Activated naive CD4-positive, alpha-beta T cell treated with anti-CD3 and anti-CD28 coated beads, Interleukin-2, amount 10 ng/mL, durations not matched to agents 7 days and 5 days (primary cell): ENCODE data around the gene FEM1C.

Source experiments
- CTCF ChIA-PET: fragments of 350-600 bp; sonication (Branson Sonifier 250); formaldehyde crosslinking; loops from one replicate; lab custom pipeline; 2021; ENCODE audit warnings: antibody characterized with exemption; lab: Charles Lee
- DNase-seq: peaks from one replicate; pipeline ENCODE4 v3.0.0-alpha.2; 2020
- H3K27ac Mint-ChIP-seq: one replicate; pipeline ENCODE4 v1.8.0; 2021; ENCODE audit warnings: mild to moderate bottlenecking, moderate library complexity, mixed read lengths
- H3K27me3 Mint-ChIP-seq: one replicate; pipeline ENCODE4 v1.8.0; 2021; ENCODE audit warnings: mild to moderate bottlenecking, mixed read lengths
- H3K36me3 Mint-ChIP-seq: one replicate; pipeline ENCODE4 v1.8.0; 2021; ENCODE audit warnings: mixed read lengths
- H3K4me1 Mint-ChIP-seq: one replicate; pipeline ENCODE4 v1.8.0; 2021; ENCODE audit warnings: mixed read lengths
- H3K4me3 Mint-ChIP-seq: one replicate; pipeline ENCODE4 v1.8.0; 2021; ENCODE audit warnings: mild to moderate bottlenecking, moderate library complexity, mixed read lengths
- H3K9me3 Mint-ChIP-seq: one replicate; pipeline ENCODE4 v1.8.0; 2021; ENCODE audit warnings: mixed read lengths

FEM1C gene, protein sequence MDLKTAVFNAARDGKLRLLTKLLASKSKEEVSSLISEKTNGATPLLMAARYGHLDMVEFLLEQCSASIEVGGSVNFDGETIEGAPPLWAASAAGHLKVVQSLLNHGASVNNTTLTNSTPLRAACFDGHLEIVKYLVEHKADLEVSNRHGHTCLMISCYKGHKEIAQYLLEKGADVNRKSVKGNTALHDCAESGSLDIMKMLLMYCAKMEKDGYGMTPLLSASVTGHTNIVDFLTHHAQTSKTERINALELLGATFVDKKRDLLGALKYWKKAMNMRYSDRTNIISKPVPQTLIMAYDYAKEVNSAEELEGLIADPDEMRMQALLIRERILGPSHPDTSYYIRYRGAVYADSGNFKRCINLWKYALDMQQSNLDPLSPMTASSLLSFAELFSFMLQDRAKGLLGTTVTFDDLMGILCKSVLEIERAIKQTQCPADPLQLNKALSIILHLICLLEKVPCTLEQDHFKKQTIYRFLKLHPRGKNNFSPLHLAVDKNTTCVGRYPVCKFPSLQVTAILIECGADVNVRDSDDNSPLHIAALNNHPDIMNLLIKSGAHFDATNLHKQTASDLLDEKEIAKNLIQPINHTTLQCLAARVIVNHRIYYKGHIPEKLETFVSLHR

DNA sequence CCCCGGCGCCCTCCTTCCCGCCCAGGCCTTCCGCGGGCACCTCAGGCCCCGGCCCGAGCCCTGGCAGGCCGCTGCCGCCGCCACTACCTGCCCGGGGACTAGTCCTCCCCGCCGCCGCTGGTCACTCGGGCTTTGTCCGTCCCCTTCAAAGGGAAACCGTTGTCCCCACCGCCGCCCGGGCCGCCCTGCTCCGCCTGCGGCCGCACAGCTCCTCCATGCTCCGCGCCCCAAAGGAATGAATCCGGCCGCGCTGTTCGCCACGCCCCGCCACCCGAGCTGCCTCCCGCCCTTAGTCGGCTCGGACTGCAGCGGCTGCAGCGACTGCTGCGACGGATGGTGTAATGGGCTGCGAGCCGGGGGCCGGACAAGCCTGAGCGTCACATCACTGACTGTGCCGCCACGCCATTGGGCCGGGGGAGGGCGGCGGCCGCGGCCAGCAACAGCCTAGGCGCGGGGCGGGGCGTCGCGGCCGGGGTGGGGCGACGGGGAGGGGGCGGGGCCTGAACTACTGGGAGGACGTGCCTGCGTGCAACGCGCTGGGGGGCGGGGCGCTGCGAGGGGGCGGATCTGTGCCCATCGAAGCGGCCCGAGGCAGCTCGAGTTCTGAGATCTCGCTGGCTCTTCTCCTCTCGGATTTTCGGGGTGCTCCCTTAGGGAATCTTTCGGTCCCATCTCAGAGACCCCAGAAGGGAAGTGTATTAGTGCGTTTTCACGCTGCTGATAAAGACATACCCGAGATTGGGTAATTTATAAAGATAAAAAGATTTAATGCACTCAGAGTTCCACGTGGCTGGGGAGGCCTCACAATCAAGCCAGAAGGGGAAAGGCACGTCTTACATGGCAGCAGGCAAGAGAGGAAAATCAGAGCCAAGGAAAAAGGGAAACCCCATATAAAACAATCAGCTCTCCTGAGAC lies at the start of gene FEM1C:
TSS of gene FEM1C (minus strand) at position 340 of the 915 bp plus-strand sequence. CDS start 1,282 bp downstream, outside the sequence.
- Mint-ChIP-seq H3K9me3 (peaks cover 9% of the 10 kb centered on the region), H3K4me3 (peak within 1 kb of the TSS; percentile 91), H3K27me3 (no peaks in the 10 kb centered on the region), H3K4me1 (peaks cover 44% of the 10 kb centered on the region), H3K36me3 (peaks cover 47% of the 10 kb centered on the region), H3K27ac (peak within 1 kb of the TSS; percentile 99)
- CTCF ChIA-PET, result interaction anchor here (0.9 to 2.0 kb wide), 2 partner anchors 10 to 30 kb away, joined by 3 to 8 read pairs; no protein-coding TSS in a partner anchor
- DNase-seq, result peak; percentile 97

DNA sequence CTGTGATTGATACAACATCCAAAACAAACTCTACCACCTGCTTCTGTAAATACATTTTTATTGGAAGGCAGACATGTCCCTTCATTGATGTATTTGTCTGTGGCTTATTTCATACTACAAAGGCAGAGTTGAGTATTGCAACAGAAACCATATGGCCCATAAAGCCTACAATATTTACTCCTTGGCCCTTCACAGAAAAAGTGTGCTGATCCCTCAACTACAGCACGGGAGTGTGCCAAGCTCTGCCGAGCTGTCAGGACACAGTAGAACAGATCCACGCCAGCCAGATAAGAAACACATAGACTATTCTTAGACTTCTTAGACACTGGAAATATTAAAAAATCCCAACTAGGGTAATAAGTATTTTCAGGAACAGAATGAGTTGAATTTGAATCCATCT lies 44.5 kb upstream of the FEM1C start:
- H3K4me1 Mint-ChIP-seq, result no peaks in the 10 kb centered on the region
- no peaks in the 10 kb centered on the region for H3K27me3 Mint-ChIP-seq
- H3K36me3 Mint-ChIP-seq, result no peaks in the 10 kb centered on the region
- no peak for DNase-seq
- H3K4me3 Mint-ChIP-seq, result no peak overlapping the region
- CTCF ChIA-PET, result interaction anchor here (4.0 kb wide), 1 partner anchor 280 kb away, joined by 18 read pairs; no protein-coding TSS in a partner anchor
- H3K27ac Mint-ChIP-seq, result no peak overlapping the region
- no peaks in the 10 kb centered on the region for H3K9me3 Mint-ChIP-seq

DNA sequence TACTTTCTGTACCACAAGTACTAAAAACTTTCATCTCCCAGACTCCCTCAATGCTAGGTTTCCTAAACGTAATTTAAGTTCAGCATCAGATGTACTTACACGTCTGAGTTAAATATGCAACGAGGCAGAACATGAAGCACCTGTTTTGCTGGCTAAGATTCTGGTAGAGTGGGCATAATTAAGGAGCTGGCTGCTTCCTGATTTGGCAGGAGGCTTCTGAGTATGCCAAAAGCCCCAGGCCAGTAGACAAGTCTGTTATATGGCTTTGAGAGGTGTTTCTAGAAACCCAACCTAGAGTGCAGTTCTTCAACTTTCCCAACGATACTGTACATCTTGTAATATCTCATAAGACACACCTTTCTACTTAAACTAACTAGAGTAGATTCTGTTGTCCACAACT lies 44.1 kb upstream of the FEM1C start:
- H3K27ac Mint-ChIP-seq, result no peak overlapping the region
- CTCF ChIA-PET, result interaction anchor here (4.0 kb wide), 1 partner anchor 279 kb away, joined by 18 read pairs; no protein-coding TSS in a partner anchor
- no peak overlapping the region for H3K4me3 Mint-ChIP-seq
- no peaks in the 10 kb centered on the region for H3K9me3 Mint-ChIP-seq
- no peaks in the 10 kb centered on the region for H3K4me1 Mint-ChIP-seq
- no peak for DNase-seq
- peaks cover 1% of the 10 kb centered on the region for H3K27me3 Mint-ChIP-seq
- H3K36me3 Mint-ChIP-seq, result no peaks in the 10 kb centered on the region

DNA sequence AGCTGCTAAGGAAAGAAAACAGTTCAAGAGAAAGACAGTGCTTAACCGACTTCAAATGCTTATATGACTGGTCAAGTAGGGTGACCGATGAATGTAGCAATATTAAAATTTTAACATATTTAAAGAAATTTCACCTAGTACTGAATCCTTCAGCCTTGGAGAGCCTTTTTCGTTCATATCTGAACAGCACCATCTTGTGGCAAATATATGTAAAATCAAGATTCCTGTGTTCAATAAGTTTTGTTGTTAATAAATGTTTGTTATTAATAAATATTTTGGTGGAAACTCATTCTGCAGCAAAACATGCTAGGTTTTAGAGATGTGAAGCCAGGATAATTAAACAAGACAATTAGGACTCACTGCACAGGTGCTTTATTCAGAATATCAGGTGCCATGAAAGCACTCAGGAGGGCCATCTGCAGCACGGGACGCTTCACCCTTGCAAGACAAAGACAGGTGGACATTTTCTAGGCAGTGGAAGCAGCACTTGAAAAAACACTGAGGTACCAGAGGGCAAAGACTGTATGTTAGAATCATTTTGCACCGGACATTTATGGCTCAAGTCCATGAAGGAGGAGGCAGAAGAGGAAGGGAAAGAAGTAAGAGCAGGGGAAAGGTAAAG lies 42.1 kb upstream of the FEM1C start:
- peaks cover 4% of the 10 kb centered on the region for H3K27me3 Mint-ChIP-seq
- no peak overlapping the region for H3K4me3 Mint-ChIP-seq
- no peaks in the 10 kb centered on the region for H3K9me3 Mint-ChIP-seq
- no peaks in the 10 kb centered on the region for H3K36me3 Mint-ChIP-seq
- CTCF ChIA-PET, result interaction anchor here (1.2 to 4.0 kb wide), 2 partner anchors 33 to 277 kb away, joined by 3 to 18 read pairs; no protein-coding TSS in a partner anchor
- DNase-seq, result no peak
- H3K4me1 Mint-ChIP-seq, result no peaks in the 10 kb centered on the region
- no peak overlapping the region for H3K27ac Mint-ChIP-seq

DNA sequence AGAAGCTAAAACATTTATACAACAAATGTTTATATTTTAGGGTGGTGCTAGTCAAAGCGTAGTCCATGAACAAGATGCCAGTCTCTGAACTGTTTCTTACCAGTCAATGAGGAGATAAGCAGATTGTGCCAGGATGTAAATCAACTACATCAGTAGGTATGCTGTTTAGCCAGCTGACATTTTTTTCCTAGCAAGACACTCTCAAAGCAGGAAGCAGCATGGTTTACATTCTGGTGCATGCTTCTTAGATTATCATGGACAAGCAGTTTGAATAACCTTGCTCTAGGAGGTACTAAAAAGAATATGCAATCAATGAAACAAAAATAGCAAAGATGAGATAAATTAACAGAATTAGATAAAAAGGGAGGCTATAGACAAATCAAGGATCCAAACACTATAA lies 40.7 kb upstream of the FEM1C start:
- Mint-ChIP-seq H3K27me3 (peaks cover 4% of the 10 kb centered on the region), H3K36me3 (no peaks in the 10 kb centered on the region), H3K4me3 (no peak overlapping the region), H3K9me3 (no peaks in the 10 kb centered on the region), H3K27ac (no peak overlapping the region), H3K4me1 (no peaks in the 10 kb centered on the region)
- CTCF ChIA-PET, result interaction anchor here (0.6 to 1.0 kb wide), 3 partner anchors 11 to 274 kb away, joined by 3 read pairs; no protein-coding TSS in a partner anchor
- DNase-seq, result no peak

DNA sequence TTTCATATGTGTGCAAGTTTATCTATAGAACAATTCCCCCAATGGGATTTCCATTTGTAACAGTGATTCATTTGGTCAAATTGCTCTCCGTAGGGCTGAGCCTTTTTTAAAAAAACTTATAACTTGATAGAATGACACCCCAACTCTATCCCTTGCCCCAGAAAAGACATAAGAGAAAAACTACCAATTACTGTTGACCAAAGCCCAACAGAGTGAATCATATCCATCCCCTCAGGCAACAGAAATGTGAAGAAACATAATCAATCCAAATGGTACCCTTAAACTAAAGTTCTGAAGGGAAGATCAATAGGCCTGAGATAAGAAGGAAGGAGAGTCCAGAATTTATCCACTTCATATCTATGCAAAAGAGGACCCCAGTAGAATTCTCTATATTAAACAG lies 39.9 kb upstream of the FEM1C start:
- no peaks in the 10 kb centered on the region for H3K9me3 Mint-ChIP-seq
- peaks cover 4% of the 10 kb centered on the region for H3K27me3 Mint-ChIP-seq
- no peak overlapping the region for H3K4me3 Mint-ChIP-seq
- CTCF ChIA-PET, result interaction anchor here (0.7 to 1.0 kb wide), 2 partner anchors 61 to 273 kb away, joined by 3 read pairs; no protein-coding TSS in a partner anchor
- no peak overlapping the region for H3K27ac Mint-ChIP-seq
- DNase-seq, result no peak
- no peaks in the 10 kb centered on the region for H3K36me3 Mint-ChIP-seq
- no peaks in the 10 kb centered on the region for H3K4me1 Mint-ChIP-seq

DNA sequence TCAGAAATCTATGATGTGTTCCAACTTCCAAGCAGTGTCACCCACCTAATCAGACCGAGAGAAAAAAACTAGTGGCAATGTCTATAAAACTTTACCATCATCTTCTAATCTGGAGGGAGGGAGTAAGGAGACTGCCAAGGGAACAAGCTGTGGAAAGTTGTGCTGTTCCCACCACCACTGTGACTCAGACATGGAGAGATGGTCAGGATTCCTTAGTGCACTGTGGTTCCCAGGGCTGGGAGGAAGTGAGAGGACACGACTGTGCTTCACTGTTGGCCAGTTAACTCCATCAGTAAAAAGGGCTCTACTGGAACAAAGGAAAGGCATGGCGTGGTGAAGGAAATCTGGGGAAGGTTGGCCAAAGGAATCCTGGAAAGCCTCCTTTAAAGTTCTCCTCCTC lies 38.9 kb upstream of the FEM1C start:
- DNase-seq, result no peak
- Mint-ChIP-seq H3K9me3 (no peaks in the 10 kb centered on the region), H3K4me3 (no peak overlapping the region), H3K27ac (no peak overlapping the region), H3K36me3 (no peaks in the 10 kb centered on the region), H3K27me3 (peaks cover 4% of the 10 kb centered on the region), H3K4me1 (no peaks in the 10 kb centered on the region)
- CTCF ChIA-PET, result interaction anchor here (1.1 kb wide), 1 partner anchor 9 kb away, joined by 3 read pairs; no protein-coding TSS in a partner anchor

DNA sequence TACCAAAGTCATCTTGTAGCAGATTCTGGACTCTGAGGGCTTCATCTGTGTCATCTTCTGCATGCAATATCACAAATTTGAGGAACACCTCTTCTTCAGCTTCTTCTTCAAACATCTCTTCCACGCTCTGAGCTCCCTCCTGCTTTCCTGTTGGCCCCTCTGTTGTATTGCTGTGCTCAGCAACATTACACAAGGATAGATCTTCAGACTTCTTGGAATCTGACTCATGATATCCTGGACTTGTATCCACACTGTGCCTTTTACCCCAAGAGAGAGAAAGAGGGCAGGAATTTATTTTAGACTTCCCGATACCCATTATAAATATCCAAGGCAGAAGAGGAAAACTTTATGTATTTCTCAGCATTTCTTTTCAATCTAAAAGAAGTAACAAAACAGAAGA lies 36.4 kb upstream of the FEM1C start:
- no peaks in the 10 kb centered on the region for H3K36me3 Mint-ChIP-seq

DNA sequence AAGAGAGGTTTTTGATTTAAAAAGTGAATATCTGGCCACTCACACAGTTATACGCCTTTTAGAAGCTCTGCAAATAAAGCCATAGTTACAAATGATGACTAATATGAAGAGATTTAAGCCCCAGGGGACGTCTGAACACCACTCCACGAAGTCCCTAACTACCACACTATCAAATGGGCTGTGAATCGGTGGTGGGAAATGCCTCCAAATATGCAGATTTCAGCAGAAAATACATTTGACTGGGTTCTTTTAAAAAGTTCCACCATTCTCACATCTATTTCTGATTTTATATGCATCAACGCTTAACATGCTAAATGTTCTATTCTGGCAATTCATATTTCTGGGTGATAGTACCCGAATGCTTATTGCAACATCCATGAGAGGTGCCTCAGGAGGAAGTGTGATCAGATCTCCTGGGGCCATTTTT lies 35.2 kb upstream of the FEM1C start:
- CTCF ChIA-PET, result no interaction called here
- Mint-ChIP-seq H3K36me3 (no peaks in the 10 kb centered on the region), H3K27me3 (peaks cover 8% of the 10 kb centered on the region), H3K4me1 (no peaks in the 10 kb centered on the region), H3K9me3 (no peaks in the 10 kb centered on the region), H3K27ac (no peak overlapping the region), H3K4me3 (no peak overlapping the region)
- no peak for DNase-seq

More for the DNA sequence above, 36.4 kb upstream of the FEM1C start:
- H3K27ac Mint-ChIP-seq, result no peak overlapping the region
- no peaks in the 10 kb centered on the region for H3K9me3 Mint-ChIP-seq
- CTCF ChIA-PET, result no interaction called here
- H3K27me3 Mint-ChIP-seq, result peaks cover 8% of the 10 kb centered on the region
- H3K4me3 Mint-ChIP-seq, result no peak overlapping the region
- H3K4me1 Mint-ChIP-seq, result no peaks in the 10 kb centered on the region
- no peak for DNase-seq

DNA sequence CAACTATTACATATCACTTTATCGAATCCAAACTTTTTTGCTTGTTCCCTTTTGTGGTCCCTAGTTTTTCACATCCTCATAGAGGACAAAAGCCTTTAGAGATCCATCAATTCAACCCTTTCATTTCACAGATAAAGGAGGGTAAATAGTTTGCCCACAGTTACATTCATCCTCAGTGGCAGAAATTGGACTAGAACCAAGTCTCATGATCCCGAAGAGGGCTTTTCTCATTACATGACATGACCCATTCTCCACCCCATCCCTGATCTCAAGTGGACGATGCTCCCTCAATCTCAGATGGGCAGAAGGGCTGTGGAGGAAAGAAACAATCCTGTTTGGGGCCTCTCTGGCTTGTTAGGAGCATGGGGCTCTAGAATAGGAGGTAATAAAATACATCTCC lies 34.6 kb upstream of the FEM1C start:
- no peak overlapping the region for H3K4me3 Mint-ChIP-seq
- no peak overlapping the region for H3K27ac Mint-ChIP-seq
- H3K4me1 Mint-ChIP-seq, result no peaks in the 10 kb centered on the region
- no peaks in the 10 kb centered on the region for H3K36me3 Mint-ChIP-seq
- peaks cover 8% of the 10 kb centered on the region for H3K27me3 Mint-ChIP-seq
- CTCF ChIA-PET, result no interaction called here
- H3K9me3 Mint-ChIP-seq, result no peaks in the 10 kb centered on the region
- DNase-seq, result no peak

DNA sequence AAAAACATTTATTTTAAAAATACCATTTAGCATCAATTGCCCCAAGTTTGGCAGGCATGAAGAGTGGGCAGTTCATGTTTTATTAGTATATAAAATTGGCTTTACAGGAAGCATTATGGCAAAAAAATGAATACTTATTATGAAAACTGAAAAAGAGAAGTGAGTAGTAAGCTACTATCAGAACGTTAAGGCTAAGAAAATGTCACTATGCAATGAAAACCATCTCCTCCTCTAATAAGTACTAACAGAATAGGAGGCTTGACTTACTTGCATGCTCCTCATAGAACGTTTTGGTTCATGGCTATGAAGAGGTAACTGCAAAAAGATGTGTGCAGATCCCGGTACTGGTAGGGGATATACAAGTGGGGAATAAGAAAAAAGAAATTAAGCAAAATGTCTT lies 34.1 kb upstream of the FEM1C start:
- no peak for DNase-seq
- Mint-ChIP-seq H3K27me3 (peaks cover 7% of the 10 kb centered on the region), H3K27ac (no peak overlapping the region), H3K4me3 (no peak overlapping the region), H3K9me3 (no peaks in the 10 kb centered on the region), H3K36me3 (no peaks in the 10 kb centered on the region), H3K4me1 (no peaks in the 10 kb centered on the region)
- CTCF ChIA-PET, result no interaction called here

DNA sequence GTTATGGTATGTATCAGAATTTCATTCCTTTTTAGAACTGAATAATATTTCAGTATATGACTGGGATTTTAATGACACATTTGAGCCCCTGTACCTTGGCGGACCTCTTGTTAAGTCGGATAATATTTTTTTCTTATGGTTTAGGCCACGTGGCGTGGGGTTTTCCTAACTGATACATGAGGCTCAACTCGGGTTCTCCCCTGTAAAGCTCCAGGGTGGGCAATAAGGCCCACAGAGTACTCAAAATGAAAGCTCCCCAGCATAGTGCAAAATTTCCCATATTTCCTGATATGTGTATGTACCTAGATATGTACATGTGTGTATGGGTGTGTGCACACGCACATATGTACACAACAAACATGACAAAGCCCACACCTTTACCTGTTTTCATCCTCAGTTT lies 33.2 kb upstream of the FEM1C start:
- Mint-ChIP-seq H3K4me3 (no peak overlapping the region), H3K9me3 (no peaks in the 10 kb centered on the region), H3K36me3 (no peaks in the 10 kb centered on the region), H3K27me3 (peaks cover 4% of the 10 kb centered on the region), H3K4me1 (no peaks in the 10 kb centered on the region), H3K27ac (no peak overlapping the region)
- no peak for DNase-seq
- CTCF ChIA-PET, result interaction anchor here (0.7 to 5.2 kb wide), 3 partner anchors 269 to 1963 kb away, joined by 3 to 71 read pairs (median 3); no protein-coding TSS in a partner anchor

DNA sequence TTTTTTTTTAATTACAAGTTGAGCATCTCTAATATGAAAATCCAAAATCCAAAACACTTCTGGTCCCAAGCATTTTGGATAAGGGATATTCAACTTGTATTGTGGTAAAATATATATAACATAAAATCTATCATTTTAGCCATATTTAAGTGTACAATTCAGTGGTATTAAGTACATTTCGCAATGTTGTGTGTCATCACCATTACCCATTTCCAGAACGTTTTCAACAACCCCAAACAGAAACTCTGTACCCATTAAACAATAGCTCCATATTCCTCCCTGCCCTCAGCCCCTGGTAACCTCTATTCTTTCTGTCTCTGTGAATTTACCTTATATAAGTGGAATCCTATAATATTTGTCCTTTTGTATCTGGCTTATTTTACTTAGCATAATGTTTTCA lies 32.8 kb upstream of the FEM1C start:
- no peak overlapping the region for H3K27ac Mint-ChIP-seq
- CTCF ChIA-PET, result interaction anchor here (1.0 to 5.2 kb wide), 2 partner anchors 268 to 272 kb away, joined by 3 to 71 read pairs; no protein-coding TSS in a partner anchor
- H3K4me1 Mint-ChIP-seq, result no peaks in the 10 kb centered on the region
- no peak overlapping the region for H3K4me3 Mint-ChIP-seq
- no peaks in the 10 kb centered on the region for H3K9me3 Mint-ChIP-seq
- H3K36me3 Mint-ChIP-seq, result no peaks in the 10 kb centered on the region
- DNase-seq, result no peak
- H3K27me3 Mint-ChIP-seq, result peaks cover 4% of the 10 kb centered on the region
